DND-41 (cell line): ENCODE data around the gene PLEKHM3.

Source experiments
- ATAC-seq: fragments of 200-7000 bp; cut with Tn5 transposase; 3 replicates; pipeline ENCODE4 v1.9.1; 2021; ENCODE audit warnings: low read depth; ENCODE audit not compliant: insufficient read depth
- DNase-seq: peaks from one replicate; pipeline ENCODE4 v3.0.0-alpha.2; 2020
- H2AFZ ChIP-seq: 2 replicates; pipeline ENCODE4 v1.6.0; 2012; ENCODE audit warnings: low read depth, low read length
- H3K27ac ChIP-seq: 2 replicates; pipeline ENCODE4 v1.5.1; 2012; ENCODE audit warnings: low read length, inconsistent platforms
- H3K27me3 ChIP-seq: fragments of 200-600 bp; sonication (generic); 2 replicates; pipeline ENCODE4 v1.6.0; 2012; ENCODE audit warnings: low read length, mild to moderate bottlenecking, inconsistent platforms; ENCODE audit not compliant: insufficient read depth, poor library complexity
- H3K36me3 ChIP-seq: 2 replicates; pipeline ENCODE4 v1.5.1; 2012; ENCODE audit warnings: low read length, inconsistent platforms; ENCODE audit not compliant: insufficient read depth
- H3K4me1 ChIP-seq: 2 replicates; pipeline ENCODE4 v1.5.1; 2012; ENCODE audit warnings: mild to moderate bottlenecking, low read length; ENCODE audit not compliant: insufficient read depth
- H3K4me2 ChIP-seq: 2 replicates; pipeline ENCODE4 v1.6.0; 2012; ENCODE audit warnings: mild to moderate bottlenecking, moderate library complexity, low read length, inconsistent platforms; ENCODE audit not compliant: insufficient read depth
- H3K4me3 ChIP-seq, 2 experiments: fragments of 200-600 bp in 1 of 2; shearing (Covaris generic) in 1 of 2; 2 replicates each; pipeline ENCODE4 v1.5.1; 2012 to 2016; ENCODE audit warnings: inconsistent platforms in 2 of 2, low read length in 2 of 2, mild to moderate bottlenecking in 2 of 2, low read depth in 1 of 2, moderate library complexity in 1 of 2
- H3K79me2 ChIP-seq: 2 replicates; pipeline ENCODE4 v1.6.0; 2012; ENCODE audit warnings: low read length, inconsistent platforms; ENCODE audit not compliant: insufficient read depth
- H3K9ac ChIP-seq: 2 replicates; pipeline ENCODE4 v1.6.0; 2012; ENCODE audit warnings: low read depth, mild to moderate bottlenecking, inconsistent platforms, low read length, moderate library complexity
- H3K9me3 ChIP-seq: 2 replicates; pipeline ENCODE4 v1.5.1; 2012; ENCODE audit warnings: low read length, moderate library complexity, mild to moderate bottlenecking, inconsistent platforms; ENCODE audit not compliant: insufficient read depth, severe bottlenecking
- H4K20me1 ChIP-seq: 2 replicates; pipeline ENCODE4 v1.6.0; 2012; ENCODE audit warnings: low read length; ENCODE audit not compliant: insufficient read depth
- EZH2 ChIP-seq: IDR thresholded peaks from 3 replicates; pipeline ENCODE4 v1.6.1; 2012; ENCODE audit warnings: borderline replicate concordance, low read depth, mild to moderate bottlenecking, moderate library complexity, low read length, inconsistent platforms; ENCODE audit not compliant: severe bottlenecking
- TF ChIP-seq, protein P1 (sequence below): IDR thresholded peaks from 2 replicates; pipeline ENCODE4 v1.5.1; 2012; ENCODE audit warnings: borderline replicate concordance, low read length, moderate library complexity, mild to moderate bottlenecking; ENCODE audit not compliant: poor library complexity, severe bottlenecking; ENCODE audit errors: extremely low read depth

Gene PLEKHM3

DNA sequence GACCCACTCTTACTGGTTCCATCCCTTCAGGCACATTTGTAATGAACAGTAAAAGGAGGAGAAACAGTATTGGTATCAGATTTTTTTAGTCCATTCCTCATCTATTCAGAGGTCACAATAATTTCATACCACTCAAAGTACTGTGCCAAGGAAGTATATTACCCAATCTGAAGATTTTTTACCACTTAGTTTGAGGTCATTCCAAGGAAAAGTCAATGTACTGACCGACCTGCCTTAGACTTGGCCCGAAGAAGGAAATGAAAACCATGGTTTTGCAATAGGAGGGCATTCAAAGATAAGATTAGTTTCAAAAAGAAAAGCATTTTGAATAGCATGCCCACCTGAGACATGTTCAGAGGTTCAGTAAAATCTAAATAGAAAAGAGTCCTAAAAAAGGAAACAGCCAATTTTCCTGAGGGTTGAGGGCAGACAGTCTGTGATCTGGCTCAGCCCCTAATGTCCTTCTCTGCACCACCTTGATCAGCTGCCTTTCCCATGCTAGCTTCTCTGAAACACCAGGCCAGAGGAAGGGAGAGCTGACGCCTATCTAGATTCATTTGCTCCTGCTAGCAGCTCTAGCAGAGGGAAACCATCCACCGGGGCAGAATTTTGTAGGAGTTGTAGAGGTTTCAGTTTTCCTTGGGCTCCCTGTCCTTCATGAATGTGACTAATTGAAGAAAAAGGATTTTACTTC is 148.3 kb downstream of the PLEKHM3 start:
- TF ChIP-seq, protein P1, sequence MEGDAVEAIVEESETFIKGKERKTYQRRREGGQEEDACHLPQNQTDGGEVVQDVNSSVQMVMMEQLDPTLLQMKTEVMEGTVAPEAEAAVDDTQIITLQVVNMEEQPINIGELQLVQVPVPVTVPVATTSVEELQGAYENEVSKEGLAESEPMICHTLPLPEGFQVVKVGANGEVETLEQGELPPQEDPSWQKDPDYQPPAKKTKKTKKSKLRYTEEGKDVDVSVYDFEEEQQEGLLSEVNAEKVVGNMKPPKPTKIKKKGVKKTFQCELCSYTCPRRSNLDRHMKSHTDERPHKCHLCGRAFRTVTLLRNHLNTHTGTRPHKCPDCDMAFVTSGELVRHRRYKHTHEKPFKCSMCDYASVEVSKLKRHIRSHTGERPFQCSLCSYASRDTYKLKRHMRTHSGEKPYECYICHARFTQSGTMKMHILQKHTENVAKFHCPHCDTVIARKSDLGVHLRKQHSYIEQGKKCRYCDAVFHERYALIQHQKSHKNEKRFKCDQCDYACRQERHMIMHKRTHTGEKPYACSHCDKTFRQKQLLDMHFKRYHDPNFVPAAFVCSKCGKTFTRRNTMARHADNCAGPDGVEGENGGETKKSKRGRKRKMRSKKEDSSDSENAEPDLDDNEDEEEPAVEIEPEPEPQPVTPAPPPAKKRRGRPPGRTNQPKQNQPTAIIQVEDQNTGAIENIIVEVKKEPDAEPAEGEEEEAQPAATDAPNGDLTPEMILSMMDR: no peak
- no peak for TF ChIP-seq EZH2
- Histone ChIP-seq H3K27me3 (no peaks in the 10 kb centered on the region), H4K20me1 (no peaks in the 10 kb centered on the region), H3K4me2 (no peak overlapping the region), H2AFZ (no peak overlapping the region), H3K27ac (no peak overlapping the region), H3K4me1 (no peaks in the 10 kb centered on the region), H3K4me3 (no peak overlapping the region), H3K79me2 (no peaks in the 10 kb centered on the region), H3K9me3 (no peaks in the 10 kb centered on the region), H3K9ac (no peak overlapping the region), H3K36me3 (no peaks in the 10 kb centered on the region)
- DNase-seq: no peak
- ATAC-seq: no peak

DNA sequence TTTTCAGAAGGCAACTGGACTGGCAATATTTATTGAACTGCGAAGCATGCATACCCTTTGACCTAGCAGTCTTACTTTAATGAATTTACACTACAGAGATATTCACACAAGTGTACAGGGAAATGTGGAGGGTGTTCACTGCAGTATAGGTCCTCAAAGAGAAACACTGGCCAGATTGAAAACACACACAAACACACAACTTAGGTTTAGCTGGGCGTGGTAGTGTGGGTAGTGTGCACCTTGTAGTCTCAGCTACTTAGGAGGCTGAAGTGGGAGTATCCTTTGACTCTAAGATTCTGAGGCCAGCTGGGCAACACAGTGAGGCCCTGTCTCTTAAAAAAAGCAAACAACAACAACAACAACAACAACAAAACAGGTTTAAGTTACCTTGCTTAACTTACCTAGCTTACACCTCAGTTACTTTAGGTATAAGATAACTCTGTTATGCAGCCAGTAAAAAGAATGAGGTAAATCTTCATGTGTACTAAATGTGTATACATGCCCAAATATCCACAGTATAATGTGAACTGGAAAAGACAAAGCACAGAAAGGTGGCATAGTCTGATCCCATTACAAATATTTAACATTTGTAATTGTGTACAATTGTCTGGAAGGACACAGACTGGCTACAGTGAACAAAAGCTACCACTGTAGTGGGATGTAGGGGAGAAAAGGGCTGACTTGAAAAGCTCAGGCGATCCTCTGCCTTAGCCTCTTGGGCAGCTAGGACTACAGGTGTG is 149.7 kb downstream of the PLEKHM3 start:
- H3K9ac ChIP-seq: no peak overlapping the region
- TF ChIP-seq, protein P1: no peak
- no peak for TF ChIP-seq EZH2
- no peak for ATAC-seq

GRCh38 chr2:207873794-207874193 is 151.5 kb downstream of the PLEKHM3 start:
- H3K36me3 ChIP-seq: no peaks in the 10 kb centered on the region
- H3K27me3 ChIP-seq: no peaks in the 10 kb centered on the region
- DNase-seq (no peak), ATAC-seq (no peak)
- no peaks in the 10 kb centered on the region for H3K79me2 ChIP-seq
- H3K9ac ChIP-seq: no peak overlapping the region
- no peaks in the 10 kb centered on the region for H3K9me3 ChIP-seq
- TF ChIP-seq, protein P1: no peak
- TF ChIP-seq EZH2: no peak
- no peak overlapping the region for H3K4me3 ChIP-seq
- no peaks in the 10 kb centered on the region for H4K20me1 ChIP-seq
- no peak overlapping the region for H2AFZ ChIP-seq
- no peak overlapping the region for H3K4me2 ChIP-seq
- no peaks in the 10 kb centered on the region for H3K4me1 ChIP-seq
- H3K27ac ChIP-seq: no peak overlapping the region

More for the DNA sequence above, 149.7 kb downstream of the PLEKHM3 start:
- DNase-seq: no peak
- Histone ChIP-seq H3K9me3 (no peaks in the 10 kb centered on the region), H2AFZ (no peak overlapping the region), H3K79me2 (no peaks in the 10 kb centered on the region), H3K27me3 (no peaks in the 10 kb centered on the region), H3K36me3 (no peaks in the 10 kb centered on the region), H4K20me1 (no peaks in the 10 kb centered on the region), H3K4me3 (no peak overlapping the region), H3K4me1 (no peaks in the 10 kb centered on the region), H3K27ac (no peak overlapping the region), H3K4me2 (no peak overlapping the region)
